Fibroblast of pulmonary artery (primary cell): ENCODE data around the gene ICA1.

Experiments
- DNase-seq: peaks from one replicate; pipeline ENCODE4 v3.0.0-alpha.2; 2010; ENCODE audit warnings: low read depth
- H3K4me3 ChIP-seq: replicated peaks from 2 replicates; pipeline ENCODE4 v1.5.1; 2011; ENCODE audit warnings: low read depth, mild to moderate bottlenecking, control low read depth, low read length, moderate library complexity
- TF ChIP-seq, protein P1 (sequence below): IDR thresholded peaks from 2 replicates; pipeline ENCODE4 v1.5.1; 2011; ENCODE audit warnings: mild to moderate bottlenecking, control low read depth, low read length, inconsistent platforms; ENCODE audit errors: missing control alignments

Gene ICA1

GRCh38 chr7:8152489-8153192 is 109.3 kb downstream of the ICA1 start:
- no peak overlapping the region for H3K4me3 ChIP-seq
- no peak for DNase-seq
- TF ChIP-seq, protein P1, sequence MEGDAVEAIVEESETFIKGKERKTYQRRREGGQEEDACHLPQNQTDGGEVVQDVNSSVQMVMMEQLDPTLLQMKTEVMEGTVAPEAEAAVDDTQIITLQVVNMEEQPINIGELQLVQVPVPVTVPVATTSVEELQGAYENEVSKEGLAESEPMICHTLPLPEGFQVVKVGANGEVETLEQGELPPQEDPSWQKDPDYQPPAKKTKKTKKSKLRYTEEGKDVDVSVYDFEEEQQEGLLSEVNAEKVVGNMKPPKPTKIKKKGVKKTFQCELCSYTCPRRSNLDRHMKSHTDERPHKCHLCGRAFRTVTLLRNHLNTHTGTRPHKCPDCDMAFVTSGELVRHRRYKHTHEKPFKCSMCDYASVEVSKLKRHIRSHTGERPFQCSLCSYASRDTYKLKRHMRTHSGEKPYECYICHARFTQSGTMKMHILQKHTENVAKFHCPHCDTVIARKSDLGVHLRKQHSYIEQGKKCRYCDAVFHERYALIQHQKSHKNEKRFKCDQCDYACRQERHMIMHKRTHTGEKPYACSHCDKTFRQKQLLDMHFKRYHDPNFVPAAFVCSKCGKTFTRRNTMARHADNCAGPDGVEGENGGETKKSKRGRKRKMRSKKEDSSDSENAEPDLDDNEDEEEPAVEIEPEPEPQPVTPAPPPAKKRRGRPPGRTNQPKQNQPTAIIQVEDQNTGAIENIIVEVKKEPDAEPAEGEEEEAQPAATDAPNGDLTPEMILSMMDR, result no peak

- no peak overlapping the region for H3K4me3 ChIP-seq
- TF ChIP-seq, protein P1, result no peak
These were observed 110.7 kb downstream of the ICA1 start for GRCh38 chr7:8151161-8151725.

GRCh38 chr7:8149222-8149621 is 112.7 kb downstream of the ICA1 start:
- TF ChIP-seq, protein P1, result no peak
- no peak for DNase-seq
- H3K4me3 ChIP-seq, result no peak overlapping the region

More at GRCh38 chr7:8151161-8151725, 110.7 kb downstream of the ICA1 start:
- no peak for DNase-seq

GRCh38 chr7:8147760-8148463 is 114.1 kb downstream of the ICA1 start:
- DNase-seq, result no peak
- TF ChIP-seq, protein P1, result no peak
- no peak overlapping the region for H3K4me3 ChIP-seq

GRCh38 chr7:8146788-8147413 is 115.1 kb downstream of the ICA1 start:
- no peak overlapping the region for H3K4me3 ChIP-seq
- DNase-seq, result no peak
- TF ChIP-seq, protein P1, result no peak

GRCh38 chr7:8146106-8146787 is 115.7 kb downstream of the ICA1 start:
- TF ChIP-seq, protein P1, result no peak
- no peak overlapping the region for H3K4me3 ChIP-seq
- DNase-seq, result no peak
